Stimulated activated CD4-positive, alpha-beta T cell treated with anti-CD3 and anti-CD28 coated beads, Interleukin-4, amount 100 ng/mL, for 4 hours (primary cell): ENCODE results near the gene MIX23.
"Not testable (repeated sequence)": the region's sequence is repeated elsewhere in the genome, so short reads cannot be mapped to it uniquely, and the experiment has no call there.

Source experiments
- DNase-seq, 2 experiments: peaks; one replicate each; pipeline ENCODE4 v3.0.0-alpha.2; 2020

The MIX23 gene

GRCh38 chr3:122391681-122392446, 8.8 kb upstream of the MIX23 start:
- no peak for DNase-seq

- DNase-seq: no peak
These were observed 7.6 kb upstream of the MIX23 start for GRCh38 chr3:122390665-122391064.

- no peak for DNase-seq
These were observed 6.9 kb upstream of the MIX23 start for GRCh38 chr3:122389892-122390291.

GRCh38 chr3:122389197-122389596, 6.2 kb upstream of the MIX23 start:
- no peak for DNase-seq

- no peak for DNase-seq
These were observed 4.7 kb upstream of the MIX23 start for GRCh38 chr3:122387709-122388108.

- peak; percentile 90 to 91 for DNase-seq
These were observed 1.0 kb upstream of the MIX23 start, which contains the start of gene FAM162A for GRCh38 chr3:122383771-122384697. Gene FAM162A, plus strand, starts transcription at chr3:122384182. Its CDS starts 84 bp downstream, at chr3:122384266.

GRCh38 chr3:122377975-122378374, 5.1 kb downstream of the MIX23 start:
- no peak for DNase-seq

- no peak for DNase-seq
These were observed 9.0 kb downstream of the MIX23 start for GRCh38 chr3:122374034-122374433.

GRCh38 chr3:122366379-122366749, 16.7 kb downstream of the MIX23 start:
- no peak for DNase-seq

- not testable (repeated sequence) for DNase-seq
These were observed 17.3 kb downstream of the MIX23 start for GRCh38 chr3:122365582-122366378.

GRCh38 chr3:122365073-122365472, 18.0 kb downstream of the MIX23 start:
- no peak for DNase-seq

GRCh38 chr3:122364490-122364889, 18.5 kb downstream of the MIX23 start:
- no peak for DNase-seq

- DNase-seq: no peak
These were observed 21.0 kb downstream of the MIX23 start for GRCh38 chr3:122362026-122362425.

- no peak for DNase-seq
These were observed 24.4 kb downstream of the MIX23 start for GRCh38 chr3:122358703-122359032.

- no peak for DNase-seq
These were observed 25.0 kb downstream of the MIX23 start for GRCh38 chr3:122357828-122358702.

- no peak for DNase-seq
These were observed 26.6 kb downstream of the MIX23 start for GRCh38 chr3:122356402-122356801.

- no peak for DNase-seq
These were observed 27.4 kb downstream of the MIX23 start for GRCh38 chr3:122355612-122356011.

GRCh38 chr3:122353893-122354401, 29.1 kb downstream of the MIX23 start:
- DNase-seq: no peak

GRCh38 chr3:122353215-122353614, 29.8 kb downstream of the MIX23 start:
- no peak for DNase-seq

GRCh38 chr3:122351612-122352011, 31.4 kb downstream of the MIX23 start:
- no peak for DNase-seq

- DNase-seq: peak in 1 of 2 experiments; percentile 3
These were observed 32.1 kb downstream of the MIX23 start for GRCh38 chr3:122350814-122351418.
